ENCODE results near the gene NUBP2.
"Not testable (repeated sequence)": the region's sequence is repeated elsewhere in the genome, so short reads cannot be mapped to it uniquely, and the experiment has no call there.

Gene NUBP2

GRCh38 chr16:1787056-1787321 lies 4.2 kb downstream of the NUBP2 start:
- DNase-seq: no peak

GRCh38 chr16:1787322-1788094 lies 4.7 kb downstream of the NUBP2 start:
- no peak for DNase-seq

- no peak for DNase-seq
Measured at GRCh38 chr16:1788095-1788707, 5.4 kb downstream of the NUBP2 start.

- no peak for DNase-seq
Measured at GRCh38 chr16:1788708-1789100, 5.9 kb downstream of the NUBP2 start.

GRCh38 chr16:1789643-1790045 lies 6.9 kb downstream of the NUBP2 start:
- DNase-seq: no peak

GRCh38 chr16:1790261-1790610 lies 7.5 kb downstream of the NUBP2 start:
- DNase-seq: no peak

GRCh38 chr16:1790611-1791255 lies 8.0 kb downstream of the NUBP2 start:
- DNase-seq: no peak

GRCh38 chr16:1791256-1791942 lies 8.6 kb downstream of the NUBP2 start:
- DNase-seq: no peak

- no peak for DNase-seq
Measured at GRCh38 chr16:1791943-1792812, 9.4 kb downstream of the NUBP2 start.

GRCh38 chr16:1792836-1793577 lies 10.2 kb downstream of the NUBP2 start:
- no peak for DNase-seq

- no peak for DNase-seq
Measured at GRCh38 chr16:1793578-1794220, 10.9 kb downstream of the NUBP2 start, which contains the start of gene IGFALS. Gene IGFALS (minus strand): TSS chr16:1793705. CDS start chr16:1793652, 53 bp downstream.

GRCh38 chr16:1794221-1794871 lies 11.6 kb downstream of the NUBP2 start:
- DNase-seq: no peak

- no peak for DNase-seq
Measured at GRCh38 chr16:1794908-1795666, 12.3 kb downstream of the NUBP2 start.

GRCh38 chr16:1799263-1799662 lies 16.5 kb downstream of the NUBP2 start:
- DNase-seq: not testable (repeated sequence)

- no peak for DNase-seq
Measured at GRCh38 chr16:1800701-1801100, 17.9 kb downstream of the NUBP2 start.

GRCh38 chr16:1807626-1808025 lies 24.9 kb downstream of the NUBP2 start:
- no peak for DNase-seq

GRCh38 chr16:1808691-1809090 lies 25.9 kb downstream of the NUBP2 start:
- no peak for DNase-seq

- no peak for DNase-seq
Measured at GRCh38 chr16:1809281-1809801, 26.6 kb downstream of the NUBP2 start.

- no peak for DNase-seq
Measured at GRCh38 chr16:1810106-1810505, 27.3 kb downstream of the NUBP2 start.

- DNase-seq: no peak
Measured at GRCh38 chr16:1810536-1810935, 27.8 kb downstream of the NUBP2 start.

Measured in CD4-positive, alpha-beta T cell treated with Interleukin-12 subunit alpha and Interleukin-12 subunit beta, for 1 hour (primary cell).